ENCODE results near the gene OR1D5. TPM values are rescaled to one million over a fixed set of nuclear protein-coding genes. Genes with fewer than 3 reads are reported as not detected.

The OR1D5 gene
- total and polyA plus RNA-seq, 2 donors from 2014 or later = not detected

DNA sequence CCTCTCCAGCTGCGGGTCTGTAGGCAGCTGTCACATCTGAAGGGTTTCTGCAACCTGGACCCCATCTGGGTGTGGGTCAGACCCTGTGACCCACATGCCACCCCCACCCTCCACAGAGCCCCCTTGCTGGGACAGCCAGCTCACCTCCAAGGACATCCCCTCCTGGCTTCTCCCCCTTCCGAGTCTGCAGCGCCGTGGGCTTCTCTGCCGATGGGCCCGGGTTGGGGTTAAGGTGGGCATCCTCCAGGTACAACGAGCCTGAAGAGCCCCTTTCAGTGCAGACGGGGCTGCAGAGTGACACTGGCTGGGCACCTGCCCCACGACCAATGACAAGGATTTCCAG is 28.9 kb downstream of the OR1D5 start:
- intact Hi-C loops (cut with DNase I) = no loop called here
- Histone ChIP-seq H3K36me3 (ENCODE audit: control insufficient read depth in 2 of 3, insufficient read depth in 3 of 3, low read length in 3 of 3) (no peaks in the 10 kb centered on the region), H3K27me3 (ENCODE audit: control insufficient read depth, insufficient read depth, low read length) (no peaks in the 10 kb centered on the region), H3K9me3 (ENCODE audit: control insufficient read depth in 2 of 3, insufficient read depth in 1 of 3, low read length in 3 of 3) (no peaks in the 10 kb centered on the region), H3K4me3 (ENCODE audit: low read length in 3 of 3) (no peak overlapping the region), H3K4me1 (ENCODE audit: control insufficient read depth in 2 of 3, insufficient read depth in 2 of 3, low read depth in 1 of 3, low read length in 3 of 3) (no peaks in the 10 kb centered on the region), H3K27ac (ENCODE audit: low read depth in 2 of 2, low read length in 2 of 2) (no peak overlapping the region), H3K9ac (ENCODE audit: low read length in 3 of 3) (no peak overlapping the region)
- FAIRE-seq (no peak), DNase-seq (peak in 1 of 5 donors; percentile 61)
- TF ChIP-seq, protein P1, sequence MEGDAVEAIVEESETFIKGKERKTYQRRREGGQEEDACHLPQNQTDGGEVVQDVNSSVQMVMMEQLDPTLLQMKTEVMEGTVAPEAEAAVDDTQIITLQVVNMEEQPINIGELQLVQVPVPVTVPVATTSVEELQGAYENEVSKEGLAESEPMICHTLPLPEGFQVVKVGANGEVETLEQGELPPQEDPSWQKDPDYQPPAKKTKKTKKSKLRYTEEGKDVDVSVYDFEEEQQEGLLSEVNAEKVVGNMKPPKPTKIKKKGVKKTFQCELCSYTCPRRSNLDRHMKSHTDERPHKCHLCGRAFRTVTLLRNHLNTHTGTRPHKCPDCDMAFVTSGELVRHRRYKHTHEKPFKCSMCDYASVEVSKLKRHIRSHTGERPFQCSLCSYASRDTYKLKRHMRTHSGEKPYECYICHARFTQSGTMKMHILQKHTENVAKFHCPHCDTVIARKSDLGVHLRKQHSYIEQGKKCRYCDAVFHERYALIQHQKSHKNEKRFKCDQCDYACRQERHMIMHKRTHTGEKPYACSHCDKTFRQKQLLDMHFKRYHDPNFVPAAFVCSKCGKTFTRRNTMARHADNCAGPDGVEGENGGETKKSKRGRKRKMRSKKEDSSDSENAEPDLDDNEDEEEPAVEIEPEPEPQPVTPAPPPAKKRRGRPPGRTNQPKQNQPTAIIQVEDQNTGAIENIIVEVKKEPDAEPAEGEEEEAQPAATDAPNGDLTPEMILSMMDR (IDR thresholded peaks at IDR 0.05; ENCODE audit: borderline replicate concordance, extremely low read depth, insufficient read depth) = no peak

DNA sequence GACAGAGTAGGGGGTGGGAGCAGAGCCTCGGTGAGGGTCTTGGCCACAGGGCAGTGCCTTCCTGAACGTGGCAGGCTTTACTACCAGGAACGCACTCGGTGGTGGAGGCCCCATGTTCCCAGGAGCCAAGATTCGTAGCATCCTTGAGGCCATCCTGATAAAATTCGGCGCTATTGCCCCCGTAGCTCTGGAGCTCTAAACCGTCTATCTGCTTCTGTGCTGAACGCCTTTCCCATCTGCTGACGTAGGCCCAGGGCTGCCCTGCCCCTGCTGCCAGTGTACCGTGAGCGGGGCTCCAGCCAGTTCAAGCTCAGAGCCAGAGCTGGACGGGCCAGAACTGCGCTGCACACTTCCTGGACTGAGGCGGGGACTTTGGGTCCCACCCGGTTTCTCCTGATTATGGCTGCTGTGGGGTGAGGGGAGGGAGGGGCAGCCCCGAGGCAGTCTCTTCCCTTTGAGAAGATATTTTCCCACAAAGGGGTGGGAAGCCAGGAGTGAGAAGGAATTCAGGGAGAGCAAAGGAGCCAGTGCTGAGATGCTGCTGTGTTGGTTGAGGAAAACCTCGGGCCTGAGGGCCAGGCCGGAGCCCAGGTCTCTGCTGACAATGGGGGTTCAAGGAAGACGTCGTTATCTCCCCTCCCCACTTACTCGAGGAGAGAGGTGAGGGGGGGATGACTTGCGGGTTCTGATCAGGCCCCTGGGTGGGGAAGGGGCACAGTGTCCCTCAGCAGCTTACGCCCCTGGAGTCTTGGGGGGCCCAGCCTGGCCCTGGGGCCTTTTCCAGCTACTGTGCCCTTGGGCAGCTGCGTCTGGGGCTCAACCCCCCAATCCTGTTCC is 29.4 kb downstream of the OR1D5 start:
- no peaks in the 10 kb centered on the region for H3K27me3 ChIP-seq (ENCODE audit: control insufficient read depth, insufficient read depth, low read length)
- TF ChIP-seq, protein P1 (IDR thresholded peaks at IDR 0.05; ENCODE audit: borderline replicate concordance, extremely low read depth, insufficient read depth) = no peak
- H3K9me3 ChIP-seq (ENCODE audit: control insufficient read depth in 2 of 3, insufficient read depth in 1 of 3, low read length in 3 of 3) = no peaks in the 10 kb centered on the region
- H3K27ac ChIP-seq (ENCODE audit: low read depth in 2 of 2, low read length in 2 of 2) = no peak overlapping the region
- FAIRE-seq (no peak), DNase-seq (peak in 1 of 5 donors; percentile 52)
- no peaks in the 10 kb centered on the region for H3K36me3 ChIP-seq (ENCODE audit: control insufficient read depth in 2 of 3, insufficient read depth in 3 of 3, low read length in 3 of 3)
- H3K4me3 ChIP-seq (ENCODE audit: low read length in 3 of 3) = no peak overlapping the region
- intact Hi-C loops (cut with DNase I) = no loop called here
- no peak overlapping the region for H3K9ac ChIP-seq (ENCODE audit: low read length in 3 of 3)
- H3K4me1 ChIP-seq (ENCODE audit: control insufficient read depth in 2 of 3, insufficient read depth in 2 of 3, low read depth in 1 of 3, low read length in 3 of 3) = no peaks in the 10 kb centered on the region

DNA sequence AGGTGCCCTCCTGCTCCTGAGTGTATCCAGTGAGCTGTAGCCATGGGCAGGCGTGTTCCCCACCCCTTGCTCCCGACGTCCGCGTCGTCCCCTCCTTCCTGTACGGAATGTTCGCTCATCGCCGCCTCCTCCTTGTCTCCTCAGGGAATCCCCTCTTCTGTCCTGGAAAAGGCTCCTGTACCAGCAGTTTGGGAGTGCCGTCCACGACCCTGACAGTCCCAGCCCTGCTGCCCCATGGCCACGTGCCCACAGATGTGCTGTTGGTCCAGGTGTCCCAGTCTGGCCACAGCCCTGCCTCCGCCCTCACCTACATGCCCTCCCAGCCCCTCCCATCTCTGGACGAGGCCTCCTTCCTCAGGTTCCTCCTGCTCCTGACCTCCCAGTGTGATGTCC is 30.2 kb downstream of the OR1D5 start:
- no peak overlapping the region for H3K4me3 ChIP-seq (ENCODE audit: low read length in 3 of 3)
- no peaks in the 10 kb centered on the region for H3K4me1 ChIP-seq (ENCODE audit: control insufficient read depth in 2 of 3, insufficient read depth in 2 of 3, low read depth in 1 of 3, low read length in 3 of 3)
- H3K36me3 ChIP-seq (ENCODE audit: control insufficient read depth in 2 of 3, insufficient read depth in 3 of 3, low read length in 3 of 3) = no peaks in the 10 kb centered on the region
- no peak for FAIRE-seq
- no peaks in the 10 kb centered on the region for H3K27me3 ChIP-seq (ENCODE audit: control insufficient read depth, insufficient read depth, low read length)
- no peak overlapping the region for H3K9ac ChIP-seq (ENCODE audit: low read length in 3 of 3)
- intact Hi-C loops (cut with DNase I) = no loop called here
- TF ChIP-seq, protein P1 (IDR thresholded peaks at IDR 0.05; ENCODE audit: borderline replicate concordance, extremely low read depth, insufficient read depth) = no peak
- H3K27ac ChIP-seq (ENCODE audit: low read depth in 2 of 2, low read length in 2 of 2) = no peak overlapping the region
- peak in 1 of 5 donors; percentile 71 for DNase-seq
- H3K9me3 ChIP-seq (ENCODE audit: control insufficient read depth in 2 of 3, insufficient read depth in 1 of 3, low read length in 3 of 3) = no peaks in the 10 kb centered on the region
